ENCODE measurements around the gene SNAP29.

The SNAP29 gene

DNA sequence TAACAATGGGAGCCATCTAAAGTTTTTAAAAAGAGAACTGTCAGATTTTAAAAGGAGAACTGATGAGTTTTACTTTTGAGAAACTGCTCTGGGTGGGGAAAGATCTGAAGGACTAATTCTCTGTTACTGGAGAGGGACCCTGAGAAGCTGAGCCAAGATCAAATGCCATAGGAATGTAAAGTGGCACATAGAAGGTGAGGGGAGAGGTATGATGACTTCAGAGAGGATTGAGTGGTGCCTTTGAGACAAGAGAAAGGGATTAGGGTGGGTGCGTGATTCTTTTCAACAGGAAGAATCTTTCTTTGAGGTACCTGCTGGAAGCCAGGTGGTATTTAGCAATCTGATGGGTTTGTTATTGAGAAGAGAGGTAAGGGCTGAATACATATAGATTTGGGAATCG lies 67.4 kb downstream of the SNAP29 start:
- no CpG with 5 or more reads among the region's 2 CpGs for WGBS (ENCODE audit: extremely low coverage, insufficient coverage, insufficient read length)
- Histone ChIP-seq H4K12ac (ENCODE audit: low read depth, low read length) (no peak overlapping the region), H2BK5ac (ENCODE audit: low read depth, low read length, poor library complexity) (no peak overlapping the region), H3K4ac (ENCODE audit: low read depth, low read length) (peak overlapping the region; percentile 97), H3K9ac (ENCODE audit: low read length) (no peak overlapping the region), H3K14ac (ENCODE audit: low read length) (no peak overlapping the region), H4K8ac (ENCODE audit: low read depth, low read length) (no peak overlapping the region), H3K23ac (ENCODE audit: low read length) (no peak overlapping the region), H3K9me3 (ENCODE audit: insufficient read depth, low read depth, low read length) (no peaks in the 10 kb centered on the region), H3K18ac (ENCODE audit: low read length) (no peak overlapping the region), H2AFZ (ENCODE audit: insufficient read depth, low read length, poor library complexity) (no peak overlapping the region), H4K91ac (ENCODE audit: low read depth, low read length) (no peak overlapping the region), H3K79me2 (ENCODE audit: control insufficient read depth, insufficient read depth, low read length, poor library complexity) (peaks cover 38% of the 10 kb centered on the region), H3K79me1 (ENCODE audit: low read length) (no peaks in the 10 kb centered on the region), H3K4me3 (ENCODE audit: low read depth, low read length) (no peak overlapping the region), H3K4me2 (ENCODE audit: low read length) (no peak overlapping the region), H3K4me1 (ENCODE audit: control insufficient read depth in 1 of 2, insufficient read depth in 2 of 2, low read length in 2 of 2) (peaks cover 2 to 3% of the 10 kb centered on the region in 2 experiments), H3K36me3 (ENCODE audit: control insufficient read depth in 1 of 2, insufficient read depth in 2 of 2, low read length in 2 of 2) (peaks cover 2 to 7% of the 10 kb centered on the region in 2 experiments), H2BK12ac (ENCODE audit: low read length) (no peak overlapping the region), H2AK5ac (ENCODE audit: low read length) (no peak overlapping the region), H2BK120ac (ENCODE audit: insufficient read depth, low read length, poor library complexity) (no peak overlapping the region), H3K27ac (ENCODE audit: low read depth, low read length) (no peak overlapping the region), H3K27me3 (ENCODE audit: insufficient read depth, low read length) (no peaks in the 10 kb centered on the region)
- DNase-seq: no peak

GRCh38 chr22:20927940-20928572 lies 69.2 kb downstream of the SNAP29 start:
- Histone ChIP-seq H4K8ac (ENCODE audit: low read depth, low read length) (no peak overlapping the region), H2BK12ac (ENCODE audit: low read length) (no peak overlapping the region), H3K79me2 (ENCODE audit: control insufficient read depth, insufficient read depth, low read length, poor library complexity) (peaks cover 39% of the 10 kb centered on the region), H2AK5ac (ENCODE audit: low read length) (no peak overlapping the region), H3K18ac (ENCODE audit: low read length) (no peak overlapping the region), H3K23ac (ENCODE audit: low read length) (no peak overlapping the region), H3K4me3 (ENCODE audit: low read depth, low read length) (no peak overlapping the region), H3K27me3 (ENCODE audit: insufficient read depth, low read length) (no peaks in the 10 kb centered on the region), H3K36me3 (ENCODE audit: control insufficient read depth in 1 of 2, insufficient read depth in 2 of 2, low read length in 2 of 2) (peaks cover 2 to 7% of the 10 kb centered on the region in 2 experiments), H3K79me1 (ENCODE audit: low read length) (no peaks in the 10 kb centered on the region), H3K4me2 (ENCODE audit: low read length) (no peak overlapping the region), H2BK5ac (ENCODE audit: low read depth, low read length, poor library complexity) (no peak overlapping the region), H3K27ac (ENCODE audit: low read depth, low read length) (no peak overlapping the region), H3K9me3 (ENCODE audit: insufficient read depth, low read depth, low read length) (no peaks in the 10 kb centered on the region), H3K14ac (ENCODE audit: low read length) (no peak overlapping the region), H2AFZ (ENCODE audit: insufficient read depth, low read length, poor library complexity) (no peak overlapping the region), H3K4ac (ENCODE audit: low read depth, low read length) (peak overlapping the region; percentile 96), H4K12ac (ENCODE audit: low read depth, low read length) (no peak overlapping the region), H2BK120ac (ENCODE audit: insufficient read depth, low read length, poor library complexity) (no peak overlapping the region), H3K4me1 (ENCODE audit: control insufficient read depth in 1 of 2, insufficient read depth in 2 of 2, low read length in 2 of 2) (peaks cover 0 to 2% of the 10 kb centered on the region in 2 experiments), H4K91ac (ENCODE audit: low read depth, low read length) (no peak overlapping the region), H3K9ac (ENCODE audit: low read length) (no peak overlapping the region)
- no peak for DNase-seq
- no CpG with 5 or more reads among the region's 4 CpGs for WGBS (ENCODE audit: extremely low coverage, insufficient coverage, insufficient read length)

GRCh38 chr22:20928573-20928967 lies 69.8 kb downstream of the SNAP29 start:
- no peak overlapping the region for H3K14ac ChIP-seq (ENCODE audit: low read length)
- no peak overlapping the region for H3K9ac ChIP-seq (ENCODE audit: low read length)
- H2BK12ac ChIP-seq (ENCODE audit: low read length): no peak overlapping the region
- WGBS (ENCODE audit: extremely low coverage, insufficient coverage, insufficient read length): no CpG with 5 or more reads among the region's 4 CpGs
- H3K4me1 ChIP-seq (ENCODE audit: control insufficient read depth in 1 of 2, insufficient read depth in 2 of 2, low read length in 2 of 2): peaks cover 0 to 2% of the 10 kb centered on the region in 2 experiments
- no peaks in the 10 kb centered on the region for H3K9me3 ChIP-seq (ENCODE audit: insufficient read depth, low read depth, low read length)
- no peak overlapping the region for H2BK120ac ChIP-seq (ENCODE audit: insufficient read depth, low read length, poor library complexity)
- no peak overlapping the region for H2AFZ ChIP-seq (ENCODE audit: insufficient read depth, low read length, poor library complexity)
- no peak overlapping the region for H4K8ac ChIP-seq (ENCODE audit: low read depth, low read length)
- no peak overlapping the region for H3K4me2 ChIP-seq (ENCODE audit: low read length)
- H3K79me1 ChIP-seq (ENCODE audit: low read length): no peaks in the 10 kb centered on the region
- H4K12ac ChIP-seq (ENCODE audit: low read depth, low read length): no peak overlapping the region
- H2AK5ac ChIP-seq (ENCODE audit: low read length): no peak overlapping the region
- peak overlapping the region; percentile 96 for H3K4ac ChIP-seq (ENCODE audit: low read depth, low read length)
- no peak for DNase-seq
- no peak overlapping the region for H3K23ac ChIP-seq (ENCODE audit: low read length)
- no peaks in the 10 kb centered on the region for H3K27me3 ChIP-seq (ENCODE audit: insufficient read depth, low read length)
- no peak overlapping the region for H3K18ac ChIP-seq (ENCODE audit: low read length)
- H3K79me2 ChIP-seq (ENCODE audit: control insufficient read depth, insufficient read depth, low read length, poor library complexity): peaks cover 38% of the 10 kb centered on the region
- H2BK5ac ChIP-seq (ENCODE audit: low read depth, low read length, poor library complexity): no peak overlapping the region
- no peak overlapping the region for H3K27ac ChIP-seq (ENCODE audit: low read depth, low read length)
- H3K36me3 ChIP-seq (ENCODE audit: control insufficient read depth in 1 of 2, insufficient read depth in 2 of 2, low read length in 2 of 2): peaks cover 2 to 6% of the 10 kb centered on the region in 2 experiments
- H4K91ac ChIP-seq (ENCODE audit: low read depth, low read length): no peak overlapping the region
- no peak overlapping the region for H3K4me3 ChIP-seq (ENCODE audit: low read depth, low read length)

DNA sequence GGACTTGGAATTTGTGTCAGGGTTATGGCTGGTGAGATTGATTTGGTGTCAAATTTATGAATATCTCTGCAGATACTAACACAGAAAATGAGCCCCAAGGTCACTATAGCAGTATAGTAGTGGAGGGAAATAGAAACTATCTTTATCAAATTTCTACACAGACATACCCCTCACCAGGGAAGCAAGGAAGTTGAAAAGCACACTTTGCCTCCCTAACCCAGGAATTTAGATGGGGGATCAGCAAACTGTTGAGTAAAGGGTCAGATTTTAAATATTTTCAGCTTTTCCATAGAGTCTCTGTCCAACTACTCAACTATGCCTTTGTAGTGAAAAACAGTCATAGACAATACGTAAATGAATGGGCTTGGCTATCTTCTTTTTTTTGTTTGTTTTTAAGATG lies 71.2 kb downstream of the SNAP29 start:
- H4K8ac ChIP-seq (ENCODE audit: low read depth, low read length): no peak overlapping the region
- no peak overlapping the region for H2BK120ac ChIP-seq (ENCODE audit: insufficient read depth, low read length, poor library complexity)
- no peak overlapping the region for H3K23ac ChIP-seq (ENCODE audit: low read length)
- no peak overlapping the region for H4K91ac ChIP-seq (ENCODE audit: low read depth, low read length)
- no peak overlapping the region for H2AK5ac ChIP-seq (ENCODE audit: low read length)
- no peak overlapping the region for H2AFZ ChIP-seq (ENCODE audit: insufficient read depth, low read length, poor library complexity)
- H2BK5ac ChIP-seq (ENCODE audit: low read depth, low read length, poor library complexity): no peak overlapping the region
- peaks cover 10% of the 10 kb centered on the region in 2 experiments for H3K36me3 ChIP-seq (ENCODE audit: control insufficient read depth in 1 of 2, insufficient read depth in 2 of 2, low read length in 2 of 2)
- no peak overlapping the region for H3K18ac ChIP-seq (ENCODE audit: low read length)
- no peak overlapping the region for H3K4me2 ChIP-seq (ENCODE audit: low read length)
- H3K9me3 ChIP-seq (ENCODE audit: insufficient read depth, low read depth, low read length): no peaks in the 10 kb centered on the region
- no peak overlapping the region for H3K9ac ChIP-seq (ENCODE audit: low read length)
- peaks cover 0 to 2% of the 10 kb centered on the region in 2 experiments for H3K4me1 ChIP-seq (ENCODE audit: control insufficient read depth in 1 of 2, insufficient read depth in 2 of 2, low read length in 2 of 2)
- no peak overlapping the region for H3K4me3 ChIP-seq (ENCODE audit: low read depth, low read length)
- DNase-seq: no peak
- H3K79me1 ChIP-seq (ENCODE audit: low read length): no peaks in the 10 kb centered on the region
- no peaks in the 10 kb centered on the region for H3K27me3 ChIP-seq (ENCODE audit: insufficient read depth, low read length)
- peak overlapping the region; percentile 64 for H3K4ac ChIP-seq (ENCODE audit: low read depth, low read length)
- no peak overlapping the region for H3K27ac ChIP-seq (ENCODE audit: low read depth, low read length)
- H4K12ac ChIP-seq (ENCODE audit: low read depth, low read length): no peak overlapping the region
- H3K79me2 ChIP-seq (ENCODE audit: control insufficient read depth, insufficient read depth, low read length, poor library complexity): peaks cover 33% of the 10 kb centered on the region
- no CpG with 5 or more reads among the region's 1 CpG for WGBS (ENCODE audit: extremely low coverage, insufficient coverage, insufficient read length)
- H2BK12ac ChIP-seq (ENCODE audit: low read length): no peak overlapping the region
- H3K14ac ChIP-seq (ENCODE audit: low read length): no peak overlapping the region
